Measurements from ENCODE around the gene SPTLC3. TPM values are rescaled to one million over a fixed set of nuclear protein-coding genes. Genes with fewer than 3 reads are reported as not detected.

Gene SPTLC3
- total and polyA plus RNA-seq, 2 experiments from 2014 or later, result 0.52 to 0.66 TPM

GRCh38 chr20:13062789-13063188 lies 54.0 kb downstream of the SPTLC3 start:
- Histone ChIP-seq H3K4me1 (ENCODE audit: insufficient read depth) (peaks cover 21% of the 10 kb centered on the region), H3K36me3 (ENCODE audit: insufficient read depth) (no peaks in the 10 kb centered on the region), H3K4me3 (no peak overlapping the region), H3K4me2 (no peak overlapping the region), H3K79me2 (replicated peaks; ENCODE audit: insufficient read depth) (no peaks in the 10 kb centered on the region), H4K20me1 (replicated peaks; ENCODE audit: insufficient read depth) (no peaks in the 10 kb centered on the region), H3K27ac (ENCODE audit: low read depth) (no peak overlapping the region), H3F3A (replicated peaks; ENCODE audit: low read depth) (no peaks in the 10 kb centered on the region), H3K9me2 (ENCODE audit: insufficient read depth) (0 out of 2 replicates have a peak, but pooled peaks cover 3% of the 10 kb centered on the region), H3K27me3 (ENCODE audit: insufficient read depth) (no peaks in the 10 kb centered on the region), H2AFZ (no peak overlapping the region)
- no peak for ATAC-seq
- Mint-ChIP-seq H3K36me3 (ENCODE audit: low read depth) (no peaks in the 10 kb centered on the region), H3K27ac (no peak overlapping the region), H3K27me3 (ENCODE audit: insufficient read depth, low read depth, poor library complexity) (no peaks in the 10 kb centered on the region), H3K9me3 (no peaks in the 10 kb centered on the region), H3K4me1 (peaks cover 26% of the 10 kb centered on the region), H3K4me3 (no peak overlapping the region)
- no peak for TF ChIP-seq NANOG (IDR thresholded peaks at IDR 0.05; ENCODE audit: borderline replicate concordance)
- TF ChIP-seq JUNB (IDR thresholded peaks at IDR 0.05; ENCODE audit: unreplicated experiment), result no peak
- TF ChIP-seq CREB1 (CRISPR knock-in tag; IDR thresholded peaks at IDR 0.05; ENCODE audit: low read depth), result no peak
- TF ChIP-seq ZNF331 (CRISPR knock-in tag; IDR thresholded peaks at IDR 0.05; ENCODE audit: low read depth), result no peak
- no peak for TF ChIP-seq ZNF114 (CRISPR knock-in tag; IDR thresholded peaks at IDR 0.05)
- TF ChIP-seq, protein P1, sequence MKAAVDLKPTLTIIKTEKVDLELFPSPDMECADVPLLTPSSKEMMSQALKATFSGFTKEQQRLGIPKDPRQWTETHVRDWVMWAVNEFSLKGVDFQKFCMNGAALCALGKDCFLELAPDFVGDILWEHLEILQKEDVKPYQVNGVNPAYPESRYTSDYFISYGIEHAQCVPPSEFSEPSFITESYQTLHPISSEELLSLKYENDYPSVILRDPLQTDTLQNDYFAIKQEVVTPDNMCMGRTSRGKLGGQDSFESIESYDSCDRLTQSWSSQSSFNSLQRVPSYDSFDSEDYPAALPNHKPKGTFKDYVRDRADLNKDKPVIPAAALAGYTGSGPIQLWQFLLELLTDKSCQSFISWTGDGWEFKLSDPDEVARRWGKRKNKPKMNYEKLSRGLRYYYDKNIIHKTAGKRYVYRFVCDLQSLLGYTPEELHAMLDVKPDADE (IDR thresholded peaks at IDR 0.05), result no peak
- TF ChIP-seq EZH2phosphoT487 (IDR thresholded peaks at IDR 0.05; ENCODE audit: unreplicated experiment), result no peak
- TF ChIP-seq EZH2 (IDR thresholded peaks at IDR 0.05; ENCODE audit: low read depth, unreplicated experiment), result no peak
- TF ChIP-seq, protein P2, sequence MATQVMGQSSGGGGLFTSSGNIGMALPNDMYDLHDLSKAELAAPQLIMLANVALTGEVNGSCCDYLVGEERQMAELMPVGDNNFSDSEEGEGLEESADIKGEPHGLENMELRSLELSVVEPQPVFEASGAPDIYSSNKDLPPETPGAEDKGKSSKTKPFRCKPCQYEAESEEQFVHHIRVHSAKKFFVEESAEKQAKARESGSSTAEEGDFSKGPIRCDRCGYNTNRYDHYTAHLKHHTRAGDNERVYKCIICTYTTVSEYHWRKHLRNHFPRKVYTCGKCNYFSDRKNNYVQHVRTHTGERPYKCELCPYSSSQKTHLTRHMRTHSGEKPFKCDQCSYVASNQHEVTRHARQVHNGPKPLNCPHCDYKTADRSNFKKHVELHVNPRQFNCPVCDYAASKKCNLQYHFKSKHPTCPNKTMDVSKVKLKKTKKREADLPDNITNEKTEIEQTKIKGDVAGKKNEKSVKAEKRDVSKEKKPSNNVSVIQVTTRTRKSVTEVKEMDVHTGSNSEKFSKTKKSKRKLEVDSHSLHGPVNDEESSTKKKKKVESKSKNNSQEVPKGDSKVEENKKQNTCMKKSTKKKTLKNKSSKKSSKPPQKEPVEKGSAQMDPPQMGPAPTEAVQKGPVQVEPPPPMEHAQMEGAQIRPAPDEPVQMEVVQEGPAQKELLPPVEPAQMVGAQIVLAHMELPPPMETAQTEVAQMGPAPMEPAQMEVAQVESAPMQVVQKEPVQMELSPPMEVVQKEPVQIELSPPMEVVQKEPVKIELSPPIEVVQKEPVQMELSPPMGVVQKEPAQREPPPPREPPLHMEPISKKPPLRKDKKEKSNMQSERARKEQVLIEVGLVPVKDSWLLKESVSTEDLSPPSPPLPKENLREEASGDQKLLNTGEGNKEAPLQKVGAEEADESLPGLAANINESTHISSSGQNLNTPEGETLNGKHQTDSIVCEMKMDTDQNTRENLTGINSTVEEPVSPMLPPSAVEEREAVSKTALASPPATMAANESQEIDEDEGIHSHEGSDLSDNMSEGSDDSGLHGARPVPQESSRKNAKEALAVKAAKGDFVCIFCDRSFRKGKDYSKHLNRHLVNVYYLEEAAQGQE (IDR thresholded peaks at IDR 0.05; ENCODE audit: unreplicated experiment), result no peak
- no peak for TF ChIP-seq STAT1 (IDR thresholded peaks at IDR 0.05; ENCODE audit: unreplicated experiment)
- no peak for DNase-seq (ENCODE audit: low spot score)

- Mint-ChIP-seq H3K27me3 (ENCODE audit: insufficient read depth, low read depth, poor library complexity) (no peaks in the 10 kb centered on the region), H3K4me1 (peaks cover under 1% of the 10 kb centered on the region; the same call in 2 of the 3 replicates), H3K36me3 (ENCODE audit: low read depth) (no peaks in the 10 kb centered on the region), H3K27ac (no peak overlapping the region), H3K9me3 (no peaks in the 10 kb centered on the region), H3K4me3 (no peak overlapping the region)
- Histone ChIP-seq H3K36me3 (ENCODE audit: insufficient read depth) (no peaks in the 10 kb centered on the region), H3K27ac (ENCODE audit: low read depth) (no peak overlapping the region), H3F3A (replicated peaks; ENCODE audit: low read depth) (no peaks in the 10 kb centered on the region), H3K4me3 (no peak overlapping the region), H3K4me2 (no peak overlapping the region), H4K20me1 (replicated peaks; ENCODE audit: insufficient read depth) (no peaks in the 10 kb centered on the region), H3K4me1 (ENCODE audit: insufficient read depth) (no peaks in the 10 kb centered on the region), H2AFZ (no peak overlapping the region), H3K79me2 (replicated peaks; ENCODE audit: insufficient read depth) (no peaks in the 10 kb centered on the region), H3K9me2 (ENCODE audit: insufficient read depth) (0 out of 2 replicates have a peak, but pooled peaks cover 8% of the 10 kb centered on the region), H3K27me3 (ENCODE audit: insufficient read depth) (no peaks in the 10 kb centered on the region)
- DNase-seq (ENCODE audit: low spot score) (no peak), ATAC-seq (no peak)
- TF ChIP-seq POLR2AphosphoS5 (IDR thresholded peaks at IDR 0.05; ENCODE audit: low read depth) (no peak), EZH2 (IDR thresholded peaks at IDR 0.05; ENCODE audit: low read depth, unreplicated experiment) (no peak), EZH2phosphoT487 (IDR thresholded peaks at IDR 0.05; ENCODE audit: unreplicated experiment) (no peak), NANOG (IDR thresholded peaks at IDR 0.05; ENCODE audit: borderline replicate concordance) (no peak), CTCF (conservative IDR thresholded peaks at IDR 0.05; ENCODE audit: low read depth in 2 of 2) (no peak), CREB1 (CRISPR knock-in tag; IDR thresholded peaks at IDR 0.05; ENCODE audit: low read depth) (no peak), STAT1 (IDR thresholded peaks at IDR 0.05; ENCODE audit: unreplicated experiment) (no peak)
- TF ChIP-seq, protein P1 (IDR thresholded peaks at IDR 0.05), result no peak
Measured at GRCh38 chr20:13068336-13068735, 59.6 kb downstream of the SPTLC3 start.
